HepG2 (cell line): ENCODE measurements around the gene ST6GALNAC4. TPM values are rescaled to one million over a fixed set of nuclear protein-coding genes. Genes with fewer than 3 reads are reported as not detected.

Experiments
- ARID3A ChIP-seq: IDR thresholded peaks from 2 replicates; pipeline ENCODE4 v1.6.1; 2012; ENCODE audit warnings: low read depth, low read length, improper control_type of control experiment
- ARNT2 ChIP-seq: sonication (generic); formaldehyde crosslinking; IDR thresholded peaks from 2 replicates; pipeline ENCODE4 v1.8.0; 2022; ENCODE audit warnings: mild to moderate bottlenecking, low read depth, missing genetic modification reagents, moderate library complexity
- ATRX ChIP-seq: sonication (generic); formaldehyde crosslinking; IDR thresholded peaks from 2 replicates; pipeline ENCODE4 v1.4.0; 2020; ENCODE audit warnings: missing genetic modification reagents, borderline replicate concordance
- EED ChIP-seq: sonication (generic); formaldehyde crosslinking; IDR thresholded peaks from 2 replicates; pipeline ENCODE4 v1.5.0; 2020; ENCODE audit warnings: mild to moderate bottlenecking, missing genetic modification reagents
- FOXP1 ChIP-seq, 2 experiments: fragments of 450-650 bp in 1 of 2; IDR thresholded peaks; 2 replicates each; pipeline ENCODE4 v1.6.1; 2017 to 2018; ENCODE audit warnings: antibody characterized with exemption in 1 of 2
- KAT8 ChIP-seq: IDR thresholded peaks from 2 replicates; pipeline ENCODE4 v1.6.1; 2016; ENCODE audit warnings: missing genetic modification reagents, missing compliant biosample characterization
- KDM5A ChIP-seq: fragments of 200-600 bp; sonication (generic); IDR thresholded peaks from 2 replicates; pipeline ENCODE4 v1.7.0; 2018; ENCODE audit warnings: antibody characterized with exemption, mild to moderate bottlenecking, low read length, borderline replicate concordance
- LCORL ChIP-seq, 2 experiments: fragments of 450-650 bp in 1 of 2; sonication (generic) in 1 of 2; formaldehyde crosslinking in 1 of 2; IDR thresholded peaks; 2 replicates each; pipeline versions ENCODE4 v1.5.0 to v1.6.1; 2017 to 2020; ENCODE audit warnings: antibody characterized with exemption in 1 of 2, missing genetic modification reagents in 1 of 2
- NFATC3 ChIP-seq: sonication (generic); formaldehyde crosslinking; IDR thresholded peaks from 2 replicates; pipeline ENCODE4 v1.5.1; 2020; ENCODE audit warnings: mild to moderate bottlenecking, missing genetic modification reagents
- PHB2 ChIP-seq: fragments of 450-650 bp; IDR thresholded peaks from 2 replicates; pipeline ENCODE4 v1.6.1; 2018; ENCODE audit not compliant: partially characterized antibody
- RBM22 ChIP-seq: fragments of 200-400 bp; formaldehyde crosslinking; optimal IDR thresholded peaks from 2 replicates; pipeline ENCODE3; 2017; ENCODE audit warnings: mild to moderate bottlenecking, low read length, moderate library complexity
- SAP130 ChIP-seq: IDR thresholded peaks from 2 replicates; pipeline ENCODE4 v1.6.1; 2016; ENCODE audit warnings: low read depth
- SNAPC2 ChIP-seq: sonication (generic); formaldehyde crosslinking; IDR thresholded peaks from 2 replicates; pipeline ENCODE4 v1.8.1; 2022; ENCODE audit warnings: mild to moderate bottlenecking, missing genetic modification reagents
- TBX3 ChIP-seq: fragments of 450-650 bp; IDR thresholded peaks from 2 replicates; pipeline ENCODE4 v1.6.1; 2017; ENCODE audit warnings: antibody characterized with exemption, mild to moderate bottlenecking, inconsistent platforms, borderline replicate concordance
- USF2 ChIP-seq, 2 experiments: sonication (generic) in 1 of 2; formaldehyde crosslinking in 1 of 2; IDR thresholded peaks; 2 replicates each; pipeline versions ENCODE4 v1.5.1 to v1.6.1; 2011 to 2020; ENCODE audit warnings: borderline replicate concordance in 1 of 2, low read depth in 1 of 2, low read length in 1 of 2, mild to moderate bottlenecking in 1 of 2, missing genetic modification reagents in 1 of 2, moderate library complexity in 1 of 2
- YEATS2 ChIP-seq: sonication (generic); formaldehyde crosslinking; IDR thresholded peaks from 2 replicates; pipeline ENCODE4 v1.4.0; 2020; ENCODE audit warnings: missing genetic modification reagents, borderline replicate concordance
- ZNF143 ChIP-seq: sonication (generic); formaldehyde crosslinking; IDR thresholded peaks from 2 replicates; pipeline ENCODE4 v1.4.0; 2020; ENCODE audit warnings: missing genetic modification reagents
- ZNF616 ChIP-seq: sonication (generic); formaldehyde crosslinking; IDR thresholded peaks from 2 replicates; pipeline ENCODE4 v1.5.0; 2020; ENCODE audit warnings: low read depth, mild to moderate bottlenecking, missing genetic modification reagents
- ZNF713 ChIP-seq: sonication (generic); formaldehyde crosslinking; IDR thresholded peaks from 2 replicates; pipeline ENCODE4 v1.4.0; 2020; ENCODE audit warnings: mild to moderate bottlenecking, missing genetic modification reagents
- polyA plus RNA-seq, 8 experiments: library from polyadenylated mRNA; depleted of rRNA in 3 of 8; stranded (reverse) in 7 of 8; unstranded in 1 of 8; fragments of >200 nt; fragmentation: Illumina TruSeq in 4 of 8; extraction: Trizol in 4 of 8; gene quantifications; 2 replicates each; pipeline versions ENCODE4 v1.2.1 to v1.2.3, GENCODE V29; 2011 to 2016; ENCODE audit warnings: low read depth in 4 of 8, missing spikeins in 1 of 8, mixed read lengths in 1 of 8; ENCODE audit not compliant: insufficient read depth in 1 of 8
- total RNA-seq, 5 experiments: library from RNA; depleted of rRNA; stranded (reverse); fragments of >200 nt; fragmentation: Illumina TruSeq; extraction: Trizol; gene quantifications; 2 replicates each; pipeline ENCODE4 v1.2.3, GENCODE V29; 2016; ENCODE audit warnings: low read depth in 1 of 5
- TF ChIP-seq, protein P1 (sequence below), 2 experiments: fragments of 450-650 bp in 1 of 2; sonication (generic) in 1 of 2; formaldehyde crosslinking; IDR thresholded peaks; 2 replicates each; pipeline versions ENCODE4 v1.5.0 to v1.8.0; 2020 to 2022; ENCODE audit warnings: mild to moderate bottlenecking in 1 of 2, missing genetic modification reagents in 1 of 2
- TF ChIP-seq, protein P2 (sequence below), 2 experiments: sonication (generic) in 1 of 2; formaldehyde crosslinking in 1 of 2; IDR thresholded peaks; 2 replicates each; pipeline versions ENCODE4 v1.4.0 to v1.6.1; 2018 to 2020; ENCODE audit warnings: missing genetic modification reagents in 2 of 2, borderline replicate concordance in 1 of 2, low read depth in 1 of 2, mild to moderate bottlenecking in 1 of 2, missing biosample characterization in 1 of 2

The ST6GALNAC4 gene
- total and polyA plus RNA-seq, 2 of the 13 experiments (the other 11 are each of a cell fraction or from before 2014, with no cell fraction given) = 18.8 to 27.7 TPM

DNA sequence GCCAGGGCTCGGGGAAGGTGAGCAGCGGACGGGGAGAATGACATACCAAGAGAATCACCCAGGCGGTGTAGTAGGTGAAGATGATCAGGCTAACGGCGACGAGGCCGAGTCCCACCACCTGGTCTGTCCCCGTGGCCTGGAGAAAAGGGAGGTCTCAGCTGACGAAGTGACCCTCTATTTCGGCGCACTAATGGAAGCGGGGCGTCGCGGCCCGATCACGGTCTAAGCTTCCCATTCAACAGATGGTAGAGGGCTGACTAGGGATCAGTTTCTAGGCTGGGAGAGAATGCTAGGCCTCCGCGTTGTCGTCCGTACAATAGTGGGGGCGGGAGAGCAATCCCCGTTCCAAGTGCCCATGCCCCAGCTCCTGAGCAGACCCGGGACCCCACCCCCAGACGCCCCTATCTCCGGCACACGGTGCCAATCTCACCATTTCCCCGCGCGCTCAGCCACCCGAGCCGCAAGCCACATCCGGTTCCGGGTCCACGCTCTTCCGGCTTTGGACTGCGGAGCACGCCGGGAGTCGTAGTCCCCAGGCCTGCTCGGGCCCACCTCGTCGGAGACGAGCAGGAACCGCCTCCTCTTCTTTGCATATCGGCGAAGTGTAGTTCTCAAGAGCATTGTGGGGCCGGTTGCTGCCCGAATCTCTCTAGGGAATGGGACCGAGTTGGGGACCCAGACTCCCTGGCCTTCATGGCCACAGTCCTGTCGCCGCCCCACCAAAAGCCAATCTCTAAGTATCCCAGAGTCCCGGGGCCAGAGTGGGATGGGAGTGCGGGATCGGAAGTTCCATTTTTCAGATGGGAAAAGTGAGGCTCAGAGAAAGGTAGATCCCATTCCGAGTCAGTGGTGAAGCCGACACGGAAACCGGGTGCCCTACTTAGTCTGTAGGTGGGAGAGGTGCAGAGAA, 20.8 kb upstream of the ST6GALNAC4 start, which contains the start of gene DPM2 (continued):
- TF ChIP-seq YEATS2 (CRISPR knock-in tag) (peak; percentile 62; the same call in 1 of the 2 replicates), PHB2 (no peak), TBX3 (no peak), ZNF713 (CRISPR knock-in tag) (no peak), ZNF143 (peak; percentile 95), ARID3A (no peak), USF2 (IDR thresholded peaks at IDR 0.05; ENCODE audit: low read depth, low read length) (no peak), USF2 (CRISPR knock-in tag; IDR thresholded peaks at IDR 0.05; ENCODE audit: borderline replicate concordance) (no peak; the same call in 1 of the 2 replicates), SAP130 (peak; percentile 93), EED (CRISPR knock-in tag) (peak; percentile 46; the same call in 1 of the 2 replicates), ARNT2 (CRISPR knock-in tag) (peak; percentile 31; the same call in 1 of the 2 replicates), ATRX (CRISPR knock-in tag) (no peak), NFATC3 (CRISPR knock-in tag) (peak; percentile 29; the same call in 1 of the 2 replicates), ZNF616 (CRISPR knock-in tag) (no peak), LCORL (IDR thresholded peaks at IDR 0.05) (no peak), LCORL (CRISPR knock-in tag; IDR thresholded peaks at IDR 0.05) (peak; percentile 64; the same call in 1 of the 2 replicates), SNAPC2 (CRISPR knock-in tag) (no peak), KDM5A (peak; percentile 56; the same call in 1 of the 2 replicates), KAT8 (CRISPR knock-in tag) (peak; percentile 90), FOXP1 (IDR thresholded peaks at IDR 0.05) (no peak), FOXP1 (CRISPR knock-in tag; IDR thresholded peaks at IDR 0.05) (no peak), RBM22 (peak; percentile 85)
- TF ChIP-seq, protein P1, sequence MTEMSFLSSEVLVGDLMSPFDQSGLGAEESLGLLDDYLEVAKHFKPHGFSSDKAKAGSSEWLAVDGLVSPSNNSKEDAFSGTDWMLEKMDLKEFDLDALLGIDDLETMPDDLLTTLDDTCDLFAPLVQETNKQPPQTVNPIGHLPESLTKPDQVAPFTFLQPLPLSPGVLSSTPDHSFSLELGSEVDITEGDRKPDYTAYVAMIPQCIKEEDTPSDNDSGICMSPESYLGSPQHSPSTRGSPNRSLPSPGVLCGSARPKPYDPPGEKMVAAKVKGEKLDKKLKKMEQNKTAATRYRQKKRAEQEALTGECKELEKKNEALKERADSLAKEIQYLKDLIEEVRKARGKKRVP (CRISPR knock-in tag; IDR thresholded peaks at IDR 0.05) = no peak
- TF ChIP-seq, protein P2, sequence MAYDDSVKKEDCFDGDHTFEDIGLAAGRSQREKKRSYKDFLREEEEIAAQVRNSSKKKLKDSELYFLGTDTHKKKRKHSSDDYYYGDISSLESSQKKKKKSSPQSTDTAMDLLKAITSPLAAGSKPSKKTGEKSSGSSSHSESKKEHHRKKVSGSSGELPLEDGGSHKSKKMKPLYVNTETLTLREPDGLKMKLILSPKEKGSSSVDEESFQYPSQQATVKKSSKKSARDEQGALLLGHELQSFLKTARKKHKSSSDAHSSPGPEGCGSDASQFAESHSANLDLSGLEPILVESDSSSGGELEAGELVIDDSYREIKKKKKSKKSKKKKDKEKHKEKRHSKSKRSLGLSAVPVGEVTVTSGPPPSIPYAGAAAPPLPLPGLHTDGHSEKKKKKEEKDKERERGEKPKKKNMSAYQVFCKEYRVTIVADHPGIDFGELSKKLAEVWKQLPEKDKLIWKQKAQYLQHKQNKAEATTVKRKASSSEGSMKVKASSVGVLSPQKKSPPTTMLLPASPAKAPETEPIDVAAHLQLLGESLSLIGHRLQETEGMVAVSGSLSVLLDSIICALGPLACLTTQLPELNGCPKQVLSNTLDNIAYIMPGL (CRISPR knock-in tag; IDR thresholded peaks at IDR 0.05; ENCODE audit: borderline replicate concordance in 1 of 2, low read depth in 1 of 2) = peak in 1 of 2 experiments; percentile 43; a peak in 1 of 4 replicates
